Caki2 (cell line): ENCODE measurements around the gene ATP6V1A. TPM values are rescaled to one million over a fixed set of nuclear protein-coding genes. Genes with fewer than 3 reads are reported as not detected.
"Not testable (repeated sequence)": the region's sequence is repeated elsewhere in the genome, so short reads cannot be mapped to it uniquely, and the experiment has no call there.

Experiments used
- DNase-seq: peaks from one replicate; pipeline ENCODE4 v3.0.0-alpha.2; 2015; ENCODE audit warnings: low read depth
- in situ Hi-C: cut with HindIII; loops from 2 replicates; pipeline ENCODE4 v1.10.0; 2016; ENCODE audit warnings: low sequenced_read_pairs, low pct_unique_long_range_greater_than_20kb, mixed read lengths
- total RNA-seq: library from RNA; depleted of rRNA; stranded (reverse); fragments of >200 nt; shearing (Covaris generic); gene quantifications from 2 replicates; pipeline ENCODE4 v1.2.3, GENCODE V29; 2014; ENCODE audit warnings: low replicate concordance

The ATP6V1A gene
- total RNA-seq, 1 experiment from 2014 or later = 32.1 TPM

GRCh38 chr3:113795693-113796092 is 48.9 kb downstream of the ATP6V1A start:
- no peak for DNase-seq
- in situ Hi-C loops = no loop called here

- in situ Hi-C loops = no loop called here
- DNase-seq = no peak
These were observed 56.1 kb downstream of the ATP6V1A start for GRCh38 chr3:113802795-113803455.

GRCh38 chr3:113804661-113805060 is 57.8 kb downstream of the ATP6V1A start:
- in situ Hi-C loops = no loop called here
- peak; percentile 30 for DNase-seq

- no peak for DNase-seq
- in situ Hi-C loops = no loop called here
These were observed 58.4 kb downstream of the ATP6V1A start for GRCh38 chr3:113805249-113805648.

- no peak for DNase-seq
- in situ Hi-C loops = no loop called here
These were observed 66.0 kb downstream of the ATP6V1A start for GRCh38 chr3:113812854-113813253.

- in situ Hi-C loops = no loop called here
- DNase-seq = no peak
These were observed 73.0 kb downstream of the ATP6V1A start for GRCh38 chr3:113819866-113820265.

GRCh38 chr3:113825090-113825489 is 78.3 kb downstream of the ATP6V1A start:
- in situ Hi-C loops = no loop called here

GRCh38 chr3:113828600-113828999 is 81.8 kb downstream of the ATP6V1A start:
- in situ Hi-C loops = no loop called here
- no peak for DNase-seq

More at GRCh38 chr3:113825090-113825489, 78.3 kb downstream of the ATP6V1A start:
- DNase-seq = peak; percentile 41

- in situ Hi-C loops = no loop called here
- DNase-seq = no peak
These were observed 82.9 kb downstream of the ATP6V1A start for GRCh38 chr3:113829576-113830354.

GRCh38 chr3:113831103-113831355 is 84.2 kb downstream of the ATP6V1A start:
- in situ Hi-C loops = no loop called here
- peak; percentile 21 for DNase-seq

- DNase-seq = no peak
These were observed 85.8 kb downstream of the ATP6V1A start for GRCh38 chr3:113832477-113833164.

GRCh38 chr3:113834983-113835382 is 88.1 kb downstream of the ATP6V1A start:
- in situ Hi-C loops = no loop called here
- peak; percentile 25 for DNase-seq

More at GRCh38 chr3:113832477-113833164, 85.8 kb downstream of the ATP6V1A start:
- in situ Hi-C loops = no loop called here

- in situ Hi-C loops = no loop called here
- peak; percentile 73 for DNase-seq
These were observed 91.9 kb downstream of the ATP6V1A start, which contains the start of gene GRAMD1C for GRCh38 chr3:113838631-113839209. GRAMD1C (plus strand) TSS chr3:113838788; CDS start chr3:113838910, 122 bp downstream.

- in situ Hi-C loops = no loop called here
These were observed 92.7 kb downstream of the ATP6V1A start for GRCh38 chr3:113839551-113839950.

GRCh38 chr3:113844622-113845222 is 97.9 kb downstream of the ATP6V1A start:
- no peak for DNase-seq
- in situ Hi-C loops = no loop called here

More at GRCh38 chr3:113839551-113839950, 92.7 kb downstream of the ATP6V1A start:
- DNase-seq = no peak

GRCh38 chr3:113847247-113847646 is 100.4 kb downstream of the ATP6V1A start:
- in situ Hi-C loops = no loop called here
- no peak for DNase-seq

GRCh38 chr3:113847664-113848461 is 101.0 kb downstream of the ATP6V1A start:
- DNase-seq = no peak
- in situ Hi-C loops = no loop called here

- in situ Hi-C loops, DNase-seq: not testable (repeated sequence)
These were observed 102.2 kb downstream of the ATP6V1A start for GRCh38 chr3:113849071-113849470.
